Fibroblast of pulmonary artery (primary cell): Measurements from ENCODE around the gene ST6GALNAC4.
A peak's percentile ranks its signal among the peaks of the same experiment; 100 is the strongest.

Experiments used
- DNase-seq: peaks from one replicate; pipeline ENCODE4 v3.0.0-alpha.2; 2010; ENCODE audit warnings: low read depth
- H3K4me3 ChIP-seq: replicated peaks from 2 replicates; pipeline ENCODE4 v1.5.1; 2011; ENCODE audit warnings: low read depth, mild to moderate bottlenecking, control low read depth, low read length, moderate library complexity
- CTCF ChIP-seq: IDR thresholded peaks from 2 replicates; pipeline ENCODE4 v1.5.1; 2011; ENCODE audit warnings: mild to moderate bottlenecking, control low read depth, low read length, inconsistent platforms; ENCODE audit errors: missing control alignments

Gene ST6GALNAC4

DNA sequence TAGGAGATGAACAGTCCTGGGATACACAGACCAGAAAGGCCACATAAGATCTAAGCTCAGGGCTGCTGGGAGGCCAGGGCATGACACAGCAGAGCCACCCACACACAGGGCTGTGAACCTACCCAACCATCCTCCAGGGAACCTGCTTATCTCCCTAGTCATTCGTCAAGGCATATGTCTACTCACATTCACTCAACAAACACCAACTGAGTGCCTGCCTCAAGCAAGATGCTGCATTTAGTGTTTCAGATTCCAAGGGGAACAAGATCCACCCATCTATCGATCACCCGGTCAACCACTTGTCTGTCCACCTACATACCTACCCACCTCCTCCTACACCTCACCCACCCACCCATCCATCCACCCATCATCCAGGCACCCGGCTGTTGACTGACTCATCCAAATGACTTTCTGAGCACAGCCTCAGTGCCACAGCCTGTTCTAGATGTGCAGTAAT, 19.0 kb upstream of the ST6GALNAC4 start:
- H3K4me3 ChIP-seq: no peak overlapping the region
- TF ChIP-seq CTCF: no peak
- DNase-seq: no peak

- no peak overlapping the region for H3K4me3 ChIP-seq
- TF ChIP-seq CTCF: no peak
- DNase-seq: no peak
Observed at GRCh38 chr9:127934986-127935385, 18.1 kb upstream of the ST6GALNAC4 start.

- TF ChIP-seq CTCF: no peak
- DNase-seq: no peak
- H3K4me3 ChIP-seq: no peak overlapping the region
Observed at GRCh38 chr9:127934248-127934647, 17.4 kb upstream of the ST6GALNAC4 start.

DNA sequence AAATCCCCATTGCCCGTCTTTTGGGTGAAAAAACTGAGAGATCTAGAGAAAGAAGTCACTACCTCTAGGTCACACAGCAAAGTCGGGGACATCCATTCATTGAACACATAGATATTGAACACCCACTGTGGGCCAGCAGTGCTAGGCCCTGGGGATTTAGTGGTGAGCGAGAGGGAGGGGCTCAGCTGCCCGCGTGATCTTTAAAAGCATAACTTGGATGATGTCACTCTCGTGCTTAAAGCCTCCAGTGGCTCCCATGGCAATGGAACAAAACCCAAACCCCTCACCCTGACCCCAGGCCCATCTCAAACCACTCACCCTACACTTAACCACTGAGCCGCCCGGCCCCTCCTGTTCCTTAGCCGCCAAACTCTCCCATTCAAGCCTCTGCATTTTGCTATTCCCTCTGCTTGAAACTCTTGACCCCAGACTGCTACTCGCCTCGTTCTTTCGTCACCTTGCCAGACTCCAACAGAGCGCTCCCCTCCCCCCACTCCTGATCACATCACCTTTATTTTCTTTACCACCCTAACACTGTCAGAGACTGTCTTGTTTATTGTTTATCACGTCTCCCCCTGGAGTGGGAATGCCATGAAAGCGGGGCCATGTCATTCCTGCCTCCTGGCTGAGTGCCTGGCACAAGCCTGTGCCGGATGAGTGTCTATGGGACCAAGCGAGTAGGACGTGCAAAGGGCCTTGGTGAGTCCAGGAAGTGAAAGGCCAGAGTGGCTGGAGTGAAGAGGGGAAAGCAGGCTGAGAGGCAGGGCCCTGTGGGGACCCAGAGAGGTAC, 14.4 kb upstream of the ST6GALNAC4 start:
- DNase-seq: peak; percentile 71
- peak overlapping the region; percentile 59 for H3K4me3 ChIP-seq
- no peak for TF ChIP-seq CTCF

- H3K4me3 ChIP-seq: peak within 1 kb of the TSS; percentile 59
- DNase-seq: peak; percentile 82
- peak; percentile 25 for TF ChIP-seq CTCF
Observed at GRCh38 chr9:127930231-127931091, 13.6 kb upstream of the ST6GALNAC4 start, which contains the start of gene PIP5KL1. PIP5KL1 (minus strand) TSS chr9:127930777; CDS start chr9:127930752, 25 bp downstream.

- no peak for TF ChIP-seq CTCF
- no peak overlapping the region for H3K4me3 ChIP-seq
- DNase-seq: no peak
Observed at GRCh38 chr9:127929625-127929979, 12.8 kb upstream of the ST6GALNAC4 start.
